WTC11 (cell line): Measurements from ENCODE around the gene CUEDC1. TPM values are rescaled to one million over a fixed set of nuclear protein-coding genes. Genes with fewer than 3 reads are reported as not detected.
A peak's percentile ranks its signal among the peaks of the same experiment; 100 is the strongest.

Experiments used
- ATAC-seq: fragments of 200-7000 bp; cut with Tn5 transposase; 2 replicates; pipeline ENCODE4 v1.10.0; 2021; ENCODE audit warnings: mild to moderate bottlenecking, moderate library complexity
- CTCF ChIA-PET: fragments of 300-600 bp; sonication (Branson Sonifier 250); formaldehyde crosslinking; loops from one replicate; lab custom pipeline; 2021; ENCODE audit warnings: antibody characterized with exemption; lab: Charles Lee
- POLR2A ChIA-PET: fragments of 350-600 bp; sonication (Branson Sonifier 250); formaldehyde crosslinking; loops from one replicate; lab custom pipeline; 2021; ENCODE audit warnings: antibody characterized with exemption; lab: Charles Lee
- DNase-seq: peaks from one replicate; pipeline ENCODE4 v3.0.0; 2021; ENCODE audit warnings: low spot score
- H3K27ac Mint-ChIP-seq: 2 replicates; pipeline ENCODE4 v1.8.0; 2021; ENCODE audit warnings: mixed read lengths
- H3K27me3 Mint-ChIP-seq: 2 replicates; pipeline ENCODE4 v1.8.0; 2021; ENCODE audit warnings: low read depth, mild to moderate bottlenecking, moderate library complexity, mixed read lengths
- H3K36me3 Mint-ChIP-seq: 2 replicates; pipeline ENCODE4 v1.8.0; 2021; ENCODE audit warnings: mixed read lengths
- H3K4me1 Mint-ChIP-seq: 2 replicates; pipeline ENCODE4 v1.8.0; 2022; ENCODE audit warnings: mixed read lengths
- H3K4me3 Mint-ChIP-seq: 2 replicates; pipeline ENCODE4 v1.8.0; 2021; ENCODE audit warnings: mild to moderate bottlenecking, moderate library complexity, mixed read lengths
- H3K9me3 Mint-ChIP-seq: 2 replicates; pipeline ENCODE4 v1.8.0; 2021; ENCODE audit warnings: mixed read lengths
- ATF1 ChIP-seq: sonication (generic); formaldehyde crosslinking; IDR thresholded peaks from 2 replicates; pipeline ENCODE4 v1.8.1; 2023; ENCODE audit warnings: mild to moderate bottlenecking, moderate library complexity, missing genetic modification reagents
- CBFB ChIP-seq: sonication (generic); formaldehyde crosslinking; IDR thresholded peaks from 2 replicates; pipeline ENCODE4 v1.8.1; 2022; ENCODE audit warnings: mild to moderate bottlenecking, low read depth, missing genetic modification reagents
- CDX4 ChIP-seq: fragments of 250-450 bp; sonication (Bioruptor Pico); IDR thresholded peaks from 2 replicates; pipeline ENCODE4 v1.9.0; 2021; ENCODE audit warnings: moderate library complexity, mild to moderate bottlenecking, inconsistent platforms, borderline replicate concordance
- E2F1 ChIP-seq: sonication (generic); formaldehyde crosslinking; IDR thresholded peaks from 2 replicates; pipeline ENCODE4 v1.8.0; 2022; ENCODE audit warnings: mild to moderate bottlenecking, missing genetic modification reagents
- EMX1 ChIP-seq: fragments of 250-450 bp; sonication (Bioruptor Pico); IDR thresholded peaks from 2 replicates; pipeline ENCODE4 v1.8.0; 2021; ENCODE audit warnings: mild to moderate bottlenecking
- GABPB1 ChIP-seq: sonication (generic); formaldehyde crosslinking; IDR thresholded peaks from 2 replicates; pipeline ENCODE4 v1.8.1; 2023; ENCODE audit warnings: mild to moderate bottlenecking, missing genetic modification reagents
- JUN ChIP-seq: sonication (generic); formaldehyde crosslinking; IDR thresholded peaks from 2 replicates; pipeline ENCODE4 v1.8.0; 2023; ENCODE audit warnings: mild to moderate bottlenecking, missing genetic modification reagents
- NFATC4 ChIP-seq: fragments of 250-450 bp; sonication (Bioruptor Pico); IDR thresholded peaks from 2 replicates; pipeline ENCODE4 v1.9.0; 2021; ENCODE audit warnings: mild to moderate bottlenecking
- NR1H2 ChIP-seq: sonication (generic); formaldehyde crosslinking; IDR thresholded peaks from 2 replicates; pipeline ENCODE4 v1.9.0; 2021; ENCODE audit warnings: mild to moderate bottlenecking, moderate library complexity, missing genetic modification reagents
- SMAD3 ChIP-seq: sonication (generic); formaldehyde crosslinking; IDR thresholded peaks from 2 replicates; pipeline ENCODE4 v1.8.0; 2022; ENCODE audit warnings: missing genetic modification reagents, mild to moderate bottlenecking, borderline replicate concordance
- ZNF219 ChIP-seq: sonication (generic); formaldehyde crosslinking; IDR thresholded peaks from 2 replicates; pipeline ENCODE4 v1.8.0; 2023; ENCODE audit warnings: missing genetic modification reagents, mild to moderate bottlenecking, borderline replicate concordance
- ZNF425 ChIP-seq: fragments of 250-450 bp; sonication (Bioruptor Pico); conservative IDR thresholded peaks from 2 replicates; pipeline ENCODE4 v1.9.0; 2021; ENCODE audit warnings: mild to moderate bottlenecking
- total RNA-seq: library from RNA; stranded (reverse); gene quantifications from 3 replicates; pipeline ENCODE4 v1.2.3, GENCODE V29; 2021
- TF ChIP-seq, protein P1 (sequence below): sonication (generic); formaldehyde crosslinking; IDR thresholded peaks from 2 replicates; pipeline ENCODE4 v1.8.1; 2022; ENCODE audit warnings: missing genetic modification reagents, borderline replicate concordance

The CUEDC1 gene
- total RNA-seq, 1 experiment from 2014 or later = 12.2 TPM

DNA sequence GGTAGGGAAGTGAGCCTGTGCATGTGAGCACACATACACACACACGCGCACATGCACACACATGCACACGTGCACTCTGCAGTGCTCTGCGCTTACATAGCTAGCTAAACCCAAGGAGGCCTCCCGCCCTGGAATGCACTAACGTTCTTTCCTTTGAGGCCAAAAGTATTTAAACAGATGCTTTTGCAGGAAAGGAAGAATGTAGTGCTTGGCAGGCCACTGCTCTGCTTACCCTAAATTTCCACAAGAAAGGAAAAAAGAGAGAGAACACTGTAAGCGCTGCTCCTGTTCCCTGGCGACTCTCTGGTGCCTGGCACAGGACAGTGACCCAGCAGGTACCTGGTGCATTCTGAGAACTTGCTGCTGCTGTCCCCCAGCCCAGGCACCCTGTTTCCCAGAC, 74.1 kb downstream of the CUEDC1 start (continued):
- TF ChIP-seq, protein P1, sequence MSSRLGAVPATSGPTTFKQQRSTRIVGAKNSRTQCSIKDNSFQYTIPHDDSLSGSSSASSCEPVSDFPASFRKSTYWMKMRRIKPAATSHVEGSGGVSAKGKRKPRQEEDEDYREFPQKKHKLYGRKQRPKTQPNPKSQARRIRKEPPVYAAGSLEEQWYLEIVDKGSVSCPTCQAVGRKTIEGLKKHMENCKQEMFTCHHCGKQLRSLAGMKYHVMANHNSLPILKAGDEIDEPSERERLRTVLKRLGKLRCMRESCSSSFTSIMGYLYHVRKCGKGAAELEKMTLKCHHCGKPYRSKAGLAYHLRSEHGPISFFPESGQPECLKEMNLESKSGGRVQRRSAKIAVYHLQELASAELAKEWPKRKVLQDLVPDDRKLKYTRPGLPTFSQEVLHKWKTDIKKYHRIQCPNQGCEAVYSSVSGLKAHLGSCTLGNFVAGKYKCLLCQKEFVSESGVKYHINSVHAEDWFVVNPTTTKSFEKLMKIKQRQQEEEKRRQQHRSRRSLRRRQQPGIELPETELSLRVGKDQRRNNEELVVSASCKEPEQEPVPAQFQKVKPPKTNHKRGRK (CRISPR knock-in tag) = no peak
- TF ChIP-seq ATF1 (CRISPR knock-in tag) = no peak
- TF ChIP-seq NFATC4 (CRISPR knock-in tag) = no peak
- TF ChIP-seq EMX1 (CRISPR knock-in tag) = no peak
- TF ChIP-seq, all 79 proteins: peak for 0

DNA sequence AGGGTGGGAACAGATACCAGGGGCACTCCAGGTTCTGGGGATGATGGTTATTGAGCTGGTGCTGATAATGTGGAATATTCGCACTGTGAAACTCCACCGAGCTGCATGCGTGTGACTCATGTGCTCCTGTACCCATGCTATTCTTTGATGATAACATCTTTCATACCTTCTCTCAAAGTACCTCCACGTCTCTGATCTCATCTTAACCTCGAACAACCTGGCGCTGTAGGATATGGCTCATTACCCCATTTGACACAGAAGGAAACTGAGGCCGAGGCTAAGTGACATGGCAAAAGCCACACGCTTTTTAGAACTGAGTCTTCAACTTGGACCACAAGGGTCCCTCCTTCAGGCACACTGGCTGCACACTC, 75.1 kb downstream of the CUEDC1 start:
- TF ChIP-seq CDX4 = no peak
- no peak for TF ChIP-seq ZNF425
- no peak for TF ChIP-seq SMAD3 (CRISPR knock-in tag)
- TF ChIP-seq CBFB (CRISPR knock-in tag) = no peak
- TF ChIP-seq ZNF219 (CRISPR knock-in tag) = no peak
- TF ChIP-seq E2F1 = no peak
- TF ChIP-seq NR1H2 = no peak
- Mint-ChIP-seq H3K9me3 (peaks cover 7% of the 10 kb centered on the region; the same call in 1 of the 2 replicates), H3K27ac (no peak overlapping the region), H3K4me1 (peaks cover 69% of the 10 kb centered on the region), H3K27me3 (peaks cover 10% of the 10 kb centered on the region; the same call in 1 of the 2 replicates), H3K4me3 (no peak overlapping the region), H3K36me3 (peaks cover 9% of the 10 kb centered on the region; the same call in 1 of the 2 replicates)
- DNase-seq (no peak), ATAC-seq (no peak)
- ChIA-PET CTCF (interaction anchor here (1.1 to 1.8 kb wide), 2 partner anchors 10 to 119 kb away, joined by 5 read pairs; no protein-coding TSS in a partner anchor), POLR2A (interaction anchor here (0.5 kb wide), 1 partner anchor 93 kb away, joined by 3 read pairs; no protein-coding TSS in a partner anchor)

GRCh38 chr17:57879437-57880085, 75.7 kb downstream of the CUEDC1 start:
- H3K36me3 Mint-ChIP-seq = peaks cover 9% of the 10 kb centered on the region; the same call in 1 of the 2 replicates
- ATAC-seq (peak; percentile 11), DNase-seq (peak; percentile 39)
- peaks cover 10% of the 10 kb centered on the region; the same call in 1 of the 2 replicates for H3K27me3 Mint-ChIP-seq
- ChIA-PET POLR2A (interaction anchor here (0.5 kb wide), 1 partner anchor 94 kb away, joined by 3 read pairs; no protein-coding TSS in a partner anchor), CTCF (interaction anchor here (1.1 to 6.4 kb wide), 4 partner anchors 11 to 120 kb away, joined by 3 to 50 read pairs (median 8); no protein-coding TSS in a partner anchor)
- no peak for TF ChIP-seq JUN (CRISPR knock-in tag)
- 0 out of 2 replicates have a peak, but pooled peaks have one; percentile 9 for TF ChIP-seq GABPB1 (CRISPR knock-in tag)
- peaks cover 7% of the 10 kb centered on the region; the same call in 1 of the 2 replicates for H3K9me3 Mint-ChIP-seq
- no peak overlapping the region for H3K4me3 Mint-ChIP-seq
- H3K4me1 Mint-ChIP-seq = peaks cover 73% of the 10 kb centered on the region
- H3K27ac Mint-ChIP-seq = peak overlapping the region; percentile 89
